Measurements from ENCODE around the gene VAC14. TPM values are rescaled to one million over a fixed set of nuclear protein-coding genes. Genes with fewer than 3 reads are reported as not detected.
A peak's percentile ranks its signal among the peaks of the same experiment; 100 is the strongest.

The VAC14 gene
- total RNA-seq, 1 experiment from 2014 or later: 49.9 TPM

GRCh38 chr16:70698901-70699300 lies 102.1 kb downstream of the VAC14 start:
- peaks cover 8 to 10% (median 10%) of the 10 kb centered on the region in 3 experiments; a peak in 4 of 7 replicates for H3K36me3 Mint-ChIP-seq (ENCODE audit: insufficient read depth in 1 of 3, low read depth in 3 of 3)
- Histone ChIP-seq H3K4me1 (ENCODE audit: insufficient read depth, low read length) (no peaks in the 10 kb centered on the region; the same call in 1 of the 2 replicates), H2BK5ac (ENCODE audit: insufficient read length, low read length) (no peak overlapping the region), H3K4me2 (ENCODE audit: insufficient read depth, insufficient read length, low read length) (no peak overlapping the region), H3K14ac (ENCODE audit: insufficient read depth, low read length) (no peak overlapping the region), H3K79me2 (ENCODE audit: insufficient read depth, low read length) (no peaks in the 10 kb centered on the region), H2AFZ (ENCODE audit: low read length) (no peak overlapping the region), H2BK120ac (ENCODE audit: low read depth, low read length, poor library complexity, severe bottlenecking) (no peak overlapping the region), H3K79me1 (ENCODE audit: insufficient read depth, low read depth, low read length, poor library complexity, severe bottlenecking) (no peaks in the 10 kb centered on the region), H3T11ph (ENCODE audit: low read length) (no peak overlapping the region), H4K8ac (replicated peaks; ENCODE audit: insufficient read length, low read depth, low read length) (no peak overlapping the region), H3K18ac (ENCODE audit: insufficient read length, low read depth, low read length) (no peak overlapping the region), H4K5ac (ENCODE audit: insufficient read length, low read depth, low read length) (no peak overlapping the region), H3K9ac (ENCODE audit: extremely low read depth, insufficient read length, low read length) (no peak overlapping the region), H2BK12ac (ENCODE audit: insufficient read length, low read depth, low read length) (no peak overlapping the region), H2AK5ac (ENCODE audit: insufficient read length, low read length) (no peak overlapping the region), H3K9me3 (ENCODE audit: control insufficient read depth, low read depth, low read length) (no peaks in the 10 kb centered on the region), H3K27me3 (ENCODE audit: insufficient read depth, low read length) (no peaks in the 10 kb centered on the region), H3K23me2 (ENCODE audit: insufficient read length, low read depth, low read length, poor library complexity, severe bottlenecking) (no peaks in the 10 kb centered on the region), H2BK15ac (ENCODE audit: low read depth, low read length) (no peak overlapping the region), H3K4ac (ENCODE audit: low read depth, low read length) (no peak overlapping the region), H3K27ac (ENCODE audit: insufficient read length, low read depth, low read length) (no peak overlapping the region), H4K91ac (ENCODE audit: insufficient read length, low read depth, low read length) (no peak overlapping the region), H3K56ac (ENCODE audit: insufficient read length, low read depth, low read length) (no peak overlapping the region), H3K23ac (ENCODE audit: insufficient read length, low read depth, low read length) (no peak overlapping the region), H4K20me1 (ENCODE audit: control insufficient read depth, insufficient read depth, insufficient read length) (no peaks in the 10 kb centered on the region), H2BK20ac (ENCODE audit: low read depth, low read length, poor library complexity, severe bottlenecking) (no peak overlapping the region)
- H3K9me3 Mint-ChIP-seq: no peaks in the 10 kb centered on the region
- H3K4me3 Mint-ChIP-seq: no peak overlapping the region
- WGBS (ENCODE audit: extremely low coverage, insufficient read length, low lambda C conversion rate): no CpG with 5 or more reads among the region's 10 CpGs
- peak overlapping the region in 2 of 3 experiments; percentile 37 to 47; a peak in 1 of 7 replicates for H3K27ac Mint-ChIP-seq
- TF ChIP-seq, protein P1, sequence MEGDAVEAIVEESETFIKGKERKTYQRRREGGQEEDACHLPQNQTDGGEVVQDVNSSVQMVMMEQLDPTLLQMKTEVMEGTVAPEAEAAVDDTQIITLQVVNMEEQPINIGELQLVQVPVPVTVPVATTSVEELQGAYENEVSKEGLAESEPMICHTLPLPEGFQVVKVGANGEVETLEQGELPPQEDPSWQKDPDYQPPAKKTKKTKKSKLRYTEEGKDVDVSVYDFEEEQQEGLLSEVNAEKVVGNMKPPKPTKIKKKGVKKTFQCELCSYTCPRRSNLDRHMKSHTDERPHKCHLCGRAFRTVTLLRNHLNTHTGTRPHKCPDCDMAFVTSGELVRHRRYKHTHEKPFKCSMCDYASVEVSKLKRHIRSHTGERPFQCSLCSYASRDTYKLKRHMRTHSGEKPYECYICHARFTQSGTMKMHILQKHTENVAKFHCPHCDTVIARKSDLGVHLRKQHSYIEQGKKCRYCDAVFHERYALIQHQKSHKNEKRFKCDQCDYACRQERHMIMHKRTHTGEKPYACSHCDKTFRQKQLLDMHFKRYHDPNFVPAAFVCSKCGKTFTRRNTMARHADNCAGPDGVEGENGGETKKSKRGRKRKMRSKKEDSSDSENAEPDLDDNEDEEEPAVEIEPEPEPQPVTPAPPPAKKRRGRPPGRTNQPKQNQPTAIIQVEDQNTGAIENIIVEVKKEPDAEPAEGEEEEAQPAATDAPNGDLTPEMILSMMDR (conservative IDR thresholded peaks at IDR 0.05): no peak
- peaks cover 40 to 47% of the 10 kb centered on the region in 2 experiments for H3K4me1 Mint-ChIP-seq
- DNase-seq: no peak
- no peaks in the 10 kb centered on the region for H3K27me3 Mint-ChIP-seq (ENCODE audit: low read depth)
